GM12878 (cell line): ENCODE measurements around the gene ZSWIM5. TPM values are rescaled to one million over a fixed set of nuclear protein-coding genes. Genes with fewer than 3 reads are reported as not detected.

Experiments used
- HDAC2 ChIP-seq: fragments of 200-600 bp; sonication (generic); IDR thresholded peaks from 2 replicates; pipeline ENCODE4 v1.6.1; 2017
- IRF5 ChIP-seq: fragments of 450-650 bp; IDR thresholded peaks from 2 replicates; pipeline ENCODE4 v1.6.1; 2017; ENCODE audit warnings: borderline replicate concordance
- SUPT20H ChIP-seq: IDR thresholded peaks from 2 replicates; pipeline ENCODE4 v1.6.1; 2011; ENCODE audit warnings: low read depth, mild to moderate bottlenecking, low read length, moderate library complexity, borderline replicate concordance; ENCODE audit not compliant: control insufficient read depth
- ZBTB4 ChIP-seq: fragments of 450-650 bp; formaldehyde crosslinking; IDR thresholded peaks from 2 replicates; pipeline ENCODE4 v1.4.0; 2022; ENCODE audit warnings: mild to moderate bottlenecking, moderate library complexity
- ZNF274 ChIP-seq: IDR thresholded peaks from one replicate; pipeline ENCODE4 v1.8.0; 2011; ENCODE audit not compliant: insufficient read length, insufficient read depth
- polyA plus RNA-seq, 11 experiments: library from polyadenylated mRNA; depleted of rRNA in 4 of 11; unstranded in 6 of 11; stranded (reverse) in 5 of 11; fragments of >200 nt; fragmentation: Nextera tagmentation in 4 of 11; fragmentation: Illumina TruSeq in 1 of 11; extraction: Ambion mirVana in 4 of 11; extraction: Trizol in 1 of 11; gene quantifications; 1 replicate in 1 of 11; 2 replicates in 10 of 11; pipeline versions ENCODE4 v1.2.1 to v1.2.3, GENCODE V29; 2011 to 2016; ENCODE audit warnings: inconsistent platforms in 2 of 11, missing spikeins in 2 of 11, low read depth in 1 of 11
- total RNA-seq, 4 experiments: library from RNA; depleted of rRNA in 3 of 4; stranded (reverse); fragments of >200 nt in 3 of 4; fragmentation: Illumina TruSeq in 1 of 4; extraction: Trizol in 1 of 4; gene quantifications; 2 replicates each; pipeline versions ENCODE4 v1.2.1 to v1.2.3, GENCODE V29; 2013 to 2021

ZSWIM5 gene
- total and polyA plus RNA-seq, 10 of the 15 experiments (the other 5 are each of a cell fraction or from before 2014, with no cell fraction given), result 0.07 to 0.97 (median 0.34) TPM; not detected in 1

GRCh38 chr1:44988531-44989156 lies 217.8 kb downstream of the ZSWIM5 start (continued):
- TF ChIP-seq IRF5, result no peak
- TF ChIP-seq ZNF274, result no peak
- no peak for TF ChIP-seq HDAC2
- TF ChIP-seq SUPT20H, result no peak
- no peak for TF ChIP-seq ZBTB4 (CRISPR knock-in tag)
